ENCODE measurements around the gene ACSF3.
A peak's percentile ranks its signal among the peaks of the same experiment; 100 is the strongest.

Gene ACSF3

GRCh38 chr16:89194340-89195311, 101.0 kb downstream of the ACSF3 start:
- no peak for DNase-seq

GRCh38 chr16:89195521-89196171, 102.0 kb downstream of the ACSF3 start:
- peak; percentile 46 for DNase-seq

DNA sequence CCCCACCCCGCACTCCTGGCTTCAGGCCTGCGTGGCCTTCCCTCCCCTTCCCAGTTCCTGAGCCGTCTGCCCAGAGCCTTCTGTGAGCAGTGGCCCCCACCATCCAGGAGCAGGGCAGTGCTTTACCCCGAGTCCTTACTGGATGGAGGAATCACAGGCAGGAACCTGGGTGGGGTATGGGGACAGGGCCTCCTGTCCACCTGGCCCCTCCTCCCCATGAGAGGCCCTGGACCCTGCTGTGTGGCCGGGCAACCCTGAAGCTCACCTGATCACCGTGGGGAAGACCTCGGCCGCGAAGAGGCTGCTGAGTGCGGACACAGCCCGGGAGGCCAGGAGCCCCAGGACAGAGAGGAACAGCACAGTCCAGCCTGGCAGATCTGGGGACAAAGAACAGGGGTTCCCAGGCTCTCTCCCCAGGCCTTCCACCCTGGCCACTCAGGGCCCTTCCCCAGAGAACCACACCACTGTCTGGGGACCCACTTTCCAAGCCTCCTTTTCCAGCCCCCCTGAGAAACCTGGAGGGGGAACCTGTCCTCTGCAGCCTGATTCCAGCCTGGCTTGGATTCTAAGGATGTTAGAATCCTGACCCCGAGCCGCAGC, 103.5 kb downstream of the ACSF3 start:
- DNase-seq = peak; percentile 58

GRCh38 chr16:89197633-89198416, 104.2 kb downstream of the ACSF3 start:
- DNase-seq = peak; percentile 65

DNA sequence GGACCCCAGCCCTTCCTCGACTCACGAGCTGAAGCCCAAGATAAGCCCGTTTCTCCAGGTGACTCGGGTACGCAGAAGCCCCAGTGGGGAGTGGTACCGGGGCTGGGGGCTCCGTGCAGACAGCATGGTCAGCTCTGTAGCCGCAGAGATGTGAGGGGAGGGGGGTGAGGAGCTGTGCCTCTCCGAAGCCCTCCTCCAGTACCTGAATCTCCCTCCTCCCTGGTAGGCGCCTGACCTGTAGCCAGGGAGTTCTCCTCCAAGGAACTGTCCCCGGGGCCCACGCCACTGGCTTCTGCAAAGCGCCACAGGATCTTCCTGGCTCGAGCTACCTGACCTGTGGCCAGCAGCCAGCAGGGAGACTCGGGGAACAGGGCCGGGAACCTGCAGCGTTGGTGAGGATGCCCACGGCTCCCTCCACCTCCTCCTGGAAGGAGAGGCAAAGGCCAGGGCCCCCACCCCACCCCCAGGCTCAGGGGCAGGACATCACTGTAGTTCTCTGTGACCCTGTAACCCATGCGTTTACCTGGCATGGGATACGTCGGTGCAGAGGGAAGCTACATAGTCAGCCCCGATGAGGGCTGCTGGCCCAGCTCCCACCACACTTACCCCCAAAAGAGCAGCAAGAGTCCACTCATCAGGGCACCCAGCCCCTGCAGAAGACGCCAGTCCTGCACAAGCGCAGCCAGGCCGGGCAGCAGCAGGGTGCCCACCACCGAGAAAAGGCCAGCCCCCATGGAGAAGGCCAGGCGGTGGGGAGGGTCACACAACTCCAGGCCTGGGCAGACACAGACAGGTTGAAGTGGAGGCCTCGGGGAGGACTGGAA, 105.0 kb downstream of the ACSF3 start:
- DNase-seq = peak; percentile 60

DNA sequence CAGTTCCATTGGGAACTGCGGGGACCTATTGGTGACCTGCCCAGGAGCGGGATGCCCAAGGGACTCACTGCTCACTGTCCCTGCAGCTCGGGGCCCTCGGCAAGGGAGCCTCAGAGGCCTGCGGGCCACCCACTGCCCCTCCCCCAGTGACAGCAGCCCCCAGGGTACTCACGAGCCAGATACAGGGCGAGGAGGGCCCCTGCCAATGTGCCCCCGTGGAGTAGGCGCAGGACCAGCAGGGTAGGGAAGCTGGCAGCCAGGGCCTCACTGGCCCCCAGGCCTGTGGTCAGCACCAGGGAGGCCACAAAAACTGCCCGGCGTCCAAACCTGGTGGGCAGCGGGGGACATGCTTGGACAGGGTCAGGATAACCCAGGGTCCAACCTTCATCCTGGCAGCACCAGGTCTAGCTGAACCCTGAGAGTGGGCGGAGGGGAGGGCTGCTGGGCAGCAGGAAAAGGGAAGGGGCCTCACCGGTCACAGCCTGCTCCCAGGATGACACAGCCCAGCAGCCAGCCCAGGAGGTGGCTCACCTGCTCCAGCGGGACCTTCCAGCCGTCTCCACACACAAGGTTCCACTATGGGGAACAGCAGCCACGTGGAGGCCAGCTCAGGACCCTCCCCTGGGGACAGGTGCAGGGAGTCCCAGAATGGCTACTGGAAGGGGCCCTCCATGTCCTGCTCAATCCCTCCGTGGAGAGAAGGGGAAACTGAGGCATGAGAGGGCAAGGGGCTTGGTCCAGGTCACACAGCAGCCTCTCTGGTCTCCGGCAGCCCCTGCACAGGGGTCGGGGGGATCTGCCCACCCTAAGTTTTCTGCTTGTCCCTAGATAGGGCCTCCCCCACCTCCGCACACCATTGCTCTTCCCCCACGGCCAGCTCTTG, 105.8 kb downstream of the ACSF3 start:
- peak; percentile 58 for DNase-seq

DNA sequence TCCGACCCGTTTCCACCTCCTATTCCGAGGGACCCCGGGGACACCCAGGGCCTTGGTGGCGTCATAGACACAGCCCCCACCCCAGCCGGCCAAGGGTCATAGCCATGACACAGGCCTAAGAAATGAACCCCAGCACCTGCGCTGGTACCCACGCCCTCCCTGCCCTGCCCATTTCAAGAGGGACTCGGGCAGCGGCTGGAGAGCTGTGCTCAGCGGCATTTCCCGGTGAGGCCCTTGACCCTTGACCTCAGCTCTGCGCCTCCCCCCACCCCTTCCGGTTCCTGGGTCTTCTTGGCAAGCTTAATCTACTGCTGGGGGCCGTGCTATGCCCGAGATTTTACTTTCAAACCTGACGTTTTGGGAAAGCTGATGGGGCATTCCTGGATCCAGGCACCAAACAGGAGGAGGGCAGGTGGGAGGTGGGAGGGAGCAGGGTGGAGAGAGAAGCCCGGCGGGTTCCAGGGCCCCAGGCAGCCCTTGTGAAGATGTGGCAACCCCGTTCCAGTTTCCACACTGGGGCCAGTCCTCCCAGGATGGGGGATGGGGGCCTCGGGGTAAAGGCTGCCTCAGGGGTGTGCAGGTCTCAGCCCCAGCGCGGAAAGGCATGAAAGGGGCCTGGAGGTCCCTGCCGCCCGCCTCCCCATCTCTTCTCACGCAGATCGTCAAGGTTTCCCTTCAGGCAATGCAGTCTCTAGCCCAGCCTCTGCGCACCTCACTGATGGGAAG, 106.6 kb downstream of the ACSF3 start, which contains the start of gene SLC22A31:
SLC22A31 (minus strand) TSS at position 414 of the 726 bp plus-strand sequence; CDS start at position 378, 36 bp downstream.
- peak; percentile 66 for DNase-seq

- DNase-seq = no peak
Observed at GRCh38 chr16:89200850-89201411, 107.3 kb downstream of the ACSF3 start.

- DNase-seq = peak; percentile 99
Observed at GRCh38 chr16:89201439-89202377, 108.1 kb downstream of the ACSF3 start.

DNA sequence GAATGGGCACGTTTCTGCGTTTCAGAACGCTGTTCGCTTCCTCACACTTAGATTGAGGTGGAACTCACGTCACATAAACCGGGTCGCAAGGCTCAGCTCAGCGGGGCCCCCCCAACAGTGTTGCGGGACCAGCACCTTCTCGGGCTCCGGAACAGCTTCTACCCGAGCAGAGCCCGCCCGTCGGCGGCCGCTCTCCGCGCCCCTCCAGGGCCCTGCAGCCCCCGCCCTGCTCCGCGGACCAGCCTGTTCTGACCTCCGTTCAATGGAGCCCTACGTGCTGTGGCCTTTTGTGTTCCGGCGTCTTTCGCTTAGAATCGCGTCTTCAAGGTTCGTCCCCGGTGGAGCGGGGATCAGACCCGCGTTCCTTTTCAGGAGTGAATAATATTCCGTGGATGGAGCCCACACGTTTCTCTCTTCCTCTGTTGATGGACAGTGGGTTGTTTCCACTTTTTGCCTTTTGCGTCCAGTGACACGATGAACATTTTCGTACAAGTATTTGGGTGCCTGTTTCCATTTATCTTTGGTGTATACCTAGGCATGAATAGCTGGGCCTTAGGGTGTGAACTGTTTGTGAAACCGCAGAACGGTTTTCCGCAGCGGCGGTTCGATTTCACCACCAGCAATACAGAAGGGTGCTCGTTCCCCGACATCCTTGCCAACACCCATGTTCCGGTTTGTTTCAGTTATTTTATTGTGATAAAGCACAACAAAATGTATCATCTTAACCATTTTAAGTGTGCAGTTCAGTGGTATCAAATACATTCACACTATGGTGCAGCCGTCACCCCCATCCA, 109.0 kb downstream of the ACSF3 start:
- no peak for DNase-seq

Measured in 8988T (cell line).